Measurements from ENCODE around the gene HNRNPA2B1.
"Not testable (repeated sequence)": the region's sequence is repeated elsewhere in the genome, so short reads cannot be mapped to it uniquely, and the experiment has no call there.

The HNRNPA2B1 gene

GRCh38 chr7:26183545-26184280 is 16.8 kb downstream of the HNRNPA2B1 start:
- DNase-seq: no peak

DNA sequence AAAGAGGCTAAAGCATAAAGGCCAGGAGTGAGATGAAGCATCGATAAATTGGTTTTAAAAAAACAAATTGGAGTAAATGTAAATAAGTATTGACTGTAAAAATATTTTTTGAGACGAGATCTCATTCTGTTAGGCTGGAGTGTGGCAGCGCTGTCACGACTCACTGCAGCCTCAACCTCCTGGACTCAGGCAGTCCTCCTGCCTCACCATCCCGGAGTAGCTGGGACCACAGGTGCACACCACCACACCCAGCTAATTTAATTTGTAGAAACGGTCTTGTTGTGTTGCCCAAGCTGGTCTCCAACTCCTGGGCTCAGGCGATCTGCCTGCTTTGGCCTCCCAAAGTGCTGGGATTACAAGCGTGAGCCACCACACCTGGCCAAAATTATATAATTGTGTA is 17.8 kb downstream of the HNRNPA2B1 start:
- DNase-seq: no peak

DNA sequence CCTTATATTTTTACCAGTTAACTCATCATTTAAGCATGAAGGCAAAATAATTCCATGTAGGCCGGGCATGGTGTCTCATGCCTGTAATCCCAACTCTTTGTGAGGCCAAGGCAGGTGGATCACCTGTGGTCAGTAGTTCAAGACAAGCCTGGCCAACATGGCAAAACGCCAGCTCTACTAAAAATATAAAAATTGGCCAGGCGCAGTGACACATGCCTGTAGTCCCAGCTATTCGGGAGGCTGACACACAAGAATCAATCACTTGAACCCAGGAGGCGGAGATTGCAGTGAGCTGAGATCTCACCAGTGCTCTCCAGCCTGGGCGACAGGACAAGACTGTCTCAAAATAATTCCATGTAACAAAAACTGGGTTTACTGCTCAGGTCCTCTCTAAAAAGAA is 18.3 kb downstream of the HNRNPA2B1 start:
- no peak for DNase-seq

DNA sequence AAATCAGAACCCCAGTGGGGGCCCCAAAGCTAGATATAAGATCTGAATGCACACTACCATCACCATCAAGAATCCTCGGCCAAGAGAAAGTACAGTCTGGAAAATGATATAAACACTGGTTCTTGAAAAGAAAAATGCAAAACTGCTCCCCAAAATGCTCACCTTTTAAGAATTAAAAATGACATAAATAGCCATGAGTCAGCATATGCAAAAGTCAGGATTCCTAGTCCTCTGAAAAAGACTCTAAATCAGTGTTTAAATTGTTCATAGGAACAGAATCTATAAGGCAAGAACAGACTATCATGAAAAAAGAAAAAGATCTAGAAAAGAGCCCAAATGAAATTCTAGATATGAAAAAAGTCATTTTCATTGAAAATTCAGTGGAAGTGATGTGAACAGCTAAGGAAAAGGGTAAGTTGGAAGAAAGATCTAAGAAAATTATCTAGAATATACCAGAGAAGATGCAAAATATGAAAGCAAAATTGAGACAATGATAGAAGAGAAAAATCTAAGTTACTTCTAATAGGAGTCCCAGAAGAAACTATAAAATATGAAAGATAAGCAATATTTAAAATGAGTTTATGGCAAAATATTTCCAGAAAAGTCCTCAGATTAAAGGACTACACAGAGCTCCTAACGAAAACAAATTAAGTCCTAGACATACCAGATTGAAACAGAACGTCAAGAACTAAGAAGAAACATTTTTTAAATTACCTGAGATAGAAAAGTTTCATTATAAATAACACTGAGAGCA is 18.9 kb downstream of the HNRNPA2B1 start:
- no peak for DNase-seq

DNA sequence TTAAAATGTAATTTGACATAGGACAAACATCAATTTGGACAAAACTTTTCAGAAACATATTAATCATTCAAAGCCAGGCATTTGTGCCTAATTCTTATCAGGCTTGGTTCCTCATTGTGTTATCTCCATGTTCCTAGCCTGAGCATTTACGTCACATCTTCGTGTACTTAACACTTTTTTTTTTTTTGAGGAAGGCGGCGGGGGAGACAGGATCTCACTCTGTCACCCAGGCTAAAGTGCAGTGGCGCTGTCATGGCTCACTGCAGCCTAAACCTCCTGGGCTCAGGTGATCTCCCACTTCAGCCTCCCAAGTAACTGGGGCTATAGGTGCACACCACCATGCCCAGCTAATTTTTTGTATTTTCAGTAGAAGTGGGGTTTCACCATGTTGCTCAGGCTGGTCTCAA is 19.8 kb downstream of the HNRNPA2B1 start:
- DNase-seq: no peak

DNA sequence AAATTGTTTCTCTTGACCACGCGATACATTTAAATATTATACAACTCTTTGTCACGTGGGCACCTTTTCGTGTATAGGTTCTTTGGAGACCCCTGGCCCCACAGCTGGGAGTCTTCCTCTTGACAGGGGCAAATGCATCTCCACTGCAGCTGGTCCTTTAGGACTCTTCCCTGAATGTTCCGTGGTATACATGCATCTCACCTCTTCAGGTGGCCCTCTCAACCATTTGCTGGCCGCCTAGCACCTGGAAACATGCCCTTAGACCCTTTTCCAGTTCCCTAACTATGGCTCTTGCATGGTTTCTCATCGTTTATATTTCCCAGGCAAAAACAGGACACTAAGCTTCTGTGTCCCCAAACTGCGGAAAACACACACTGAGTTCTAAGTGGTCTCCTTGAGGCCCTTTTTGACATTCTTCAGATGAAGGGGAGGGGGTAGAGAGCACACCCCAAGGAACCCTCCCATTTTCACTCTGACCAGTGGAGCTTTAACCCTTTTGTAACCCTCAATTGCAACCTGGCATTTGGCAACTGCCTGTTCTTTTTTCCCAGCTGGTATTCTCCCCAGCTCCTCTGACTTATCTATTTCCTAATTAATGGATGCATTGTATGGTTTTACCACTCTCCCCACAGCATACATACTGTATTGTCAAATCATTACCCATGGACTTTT is 20.6 kb downstream of the HNRNPA2B1 start:
- DNase-seq: no peak

GRCh38 chr7:26179422-26179821 is 21.1 kb downstream of the HNRNPA2B1 start:
- no peak for DNase-seq

DNA sequence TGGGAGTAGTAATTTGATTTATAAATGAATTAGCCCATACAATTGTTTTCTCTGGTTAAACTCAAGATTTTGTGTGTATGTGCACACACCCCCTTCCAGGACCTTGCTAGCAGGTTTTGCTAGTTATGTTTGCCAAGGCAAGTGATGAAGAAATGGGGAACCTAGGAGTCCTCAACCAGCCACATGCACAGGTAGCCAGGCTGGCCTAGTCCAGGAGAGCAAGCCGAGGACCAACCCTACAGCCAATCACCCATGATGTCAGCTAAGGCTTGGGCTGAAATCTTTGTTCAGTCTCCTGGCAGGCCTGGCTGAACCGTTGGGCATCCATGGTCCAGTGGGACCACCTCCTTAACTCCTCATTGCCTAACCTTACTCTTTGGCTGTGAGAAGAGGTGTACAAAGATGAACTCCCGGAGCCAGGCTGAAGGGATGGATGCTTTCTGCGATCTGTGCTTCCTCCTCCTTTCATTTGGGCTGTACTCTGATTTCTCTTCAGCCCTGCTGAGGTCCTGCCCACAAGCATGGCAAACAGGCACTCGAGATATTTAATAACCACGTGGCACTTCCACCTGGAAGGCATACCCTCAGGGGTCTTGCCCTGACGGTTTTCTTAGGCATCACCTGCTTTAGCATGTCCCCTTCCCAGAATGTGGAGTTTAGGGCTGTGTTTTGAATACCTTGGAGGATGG is 22.1 kb downstream of the HNRNPA2B1 start:
- no peak for DNase-seq

- not testable (repeated sequence) for DNase-seq
These were observed 23.3 kb downstream of the HNRNPA2B1 start for GRCh38 chr7:26177269-26177668.

GRCh38 chr7:26176696-26177095 is 23.9 kb downstream of the HNRNPA2B1 start:
- DNase-seq: not testable (repeated sequence)

- DNase-seq: not testable (repeated sequence)
These were observed 24.6 kb downstream of the HNRNPA2B1 start for GRCh38 chr7:26175903-26176302.

DNA sequence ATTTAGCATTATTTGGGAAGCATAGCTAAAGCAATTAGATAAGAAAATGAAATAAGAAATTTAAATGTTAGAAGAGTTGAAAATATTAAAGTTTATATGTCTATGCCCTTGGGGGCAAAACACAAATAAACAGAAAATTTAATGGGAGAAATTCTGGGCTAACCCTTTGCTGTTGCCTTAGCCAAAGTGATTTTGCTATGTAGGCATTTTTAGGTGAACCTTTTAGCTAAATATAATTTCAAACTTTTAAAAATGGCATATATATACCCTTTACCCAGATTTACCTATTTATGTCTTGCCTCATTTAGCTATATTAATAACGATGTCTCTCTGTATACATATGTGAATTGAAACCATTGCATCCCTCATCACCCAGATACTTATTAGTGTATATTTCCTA is 28.5 kb downstream of the HNRNPA2B1 start:
- DNase-seq: no peak

- DNase-seq: no peak
These were observed 28.9 kb downstream of the HNRNPA2B1 start for GRCh38 chr7:26171601-26172000.

GRCh38 chr7:26170663-26171062 is 29.9 kb downstream of the HNRNPA2B1 start:
- DNase-seq: no peak

DNA sequence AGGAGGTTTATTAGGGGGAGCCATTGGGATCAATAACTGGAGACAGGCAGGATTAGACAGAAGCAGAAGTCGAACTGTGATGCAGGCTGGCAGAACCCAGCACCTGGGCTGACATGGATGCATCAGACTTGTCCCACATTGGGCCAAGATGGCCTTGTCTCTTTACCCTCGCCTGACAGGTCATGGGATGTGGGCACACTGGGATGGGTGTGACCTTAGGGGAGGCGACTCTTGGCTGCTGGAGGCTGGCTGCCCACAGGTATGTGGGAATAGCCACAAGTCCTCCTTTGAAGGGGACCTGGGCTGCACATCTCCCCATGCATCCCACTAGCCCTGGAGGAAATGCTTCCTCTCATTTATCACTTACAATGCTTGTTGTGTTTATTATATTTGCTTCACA is 31.3 kb downstream of the HNRNPA2B1 start:
- no peak for DNase-seq

DNA sequence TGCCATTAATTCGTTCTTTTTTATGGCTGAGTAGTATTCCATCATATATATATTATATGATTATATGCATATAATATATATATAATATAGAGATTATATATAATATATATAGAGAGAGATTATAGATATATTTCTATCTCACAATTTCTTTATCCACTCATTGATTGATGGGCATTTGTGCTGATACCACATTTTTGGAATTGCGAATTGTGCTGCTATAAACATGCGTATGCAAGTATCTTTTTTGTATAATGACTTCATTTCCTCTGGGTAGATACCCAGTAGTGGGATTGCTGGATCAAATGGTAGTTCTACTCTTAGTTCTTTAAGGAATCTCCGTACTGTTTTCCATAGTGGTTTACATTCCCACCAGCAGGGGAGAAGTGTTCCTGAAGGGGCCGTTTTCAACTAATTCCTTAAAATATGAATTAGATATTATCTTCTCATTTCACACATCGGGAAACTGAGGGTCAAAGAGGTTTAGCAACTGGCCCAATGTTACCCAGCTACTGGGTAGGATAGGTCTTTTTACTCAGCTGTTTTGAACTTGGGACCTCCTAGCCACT is 32.0 kb downstream of the HNRNPA2B1 start:
- no peak for DNase-seq

GRCh38 chr7:26167303-26167934 is 33.1 kb downstream of the HNRNPA2B1 start:
- DNase-seq: peak; percentile 48

DNA sequence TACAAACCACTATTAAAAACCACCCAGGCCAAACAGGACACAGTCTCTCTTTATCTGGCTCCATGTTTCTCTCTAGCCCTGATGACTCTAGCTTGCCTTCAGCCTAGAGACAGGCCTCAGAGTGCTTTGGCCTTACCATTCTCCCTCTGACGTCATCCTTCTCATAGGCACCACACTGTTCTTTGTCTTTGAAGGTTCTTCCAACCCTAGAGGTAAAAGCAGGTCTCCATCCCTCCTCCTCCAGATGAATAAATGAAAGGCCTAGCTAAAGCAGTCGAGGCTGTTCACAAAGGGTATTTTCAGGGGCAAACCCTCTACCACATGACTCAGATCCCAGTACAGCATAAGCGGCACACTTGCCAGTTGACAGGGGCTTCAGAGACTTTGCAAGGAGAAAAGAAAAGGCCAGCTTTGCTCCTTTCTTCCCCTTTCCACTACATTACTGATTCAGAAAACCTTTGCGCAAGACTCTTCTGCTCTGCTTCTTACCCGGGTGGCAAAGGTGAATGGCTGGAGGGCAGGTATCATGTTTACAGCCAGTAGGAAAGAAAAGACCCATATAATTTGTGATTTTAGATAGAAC is 33.8 kb downstream of the HNRNPA2B1 start:
- DNase-seq: peak; percentile 57

DNA sequence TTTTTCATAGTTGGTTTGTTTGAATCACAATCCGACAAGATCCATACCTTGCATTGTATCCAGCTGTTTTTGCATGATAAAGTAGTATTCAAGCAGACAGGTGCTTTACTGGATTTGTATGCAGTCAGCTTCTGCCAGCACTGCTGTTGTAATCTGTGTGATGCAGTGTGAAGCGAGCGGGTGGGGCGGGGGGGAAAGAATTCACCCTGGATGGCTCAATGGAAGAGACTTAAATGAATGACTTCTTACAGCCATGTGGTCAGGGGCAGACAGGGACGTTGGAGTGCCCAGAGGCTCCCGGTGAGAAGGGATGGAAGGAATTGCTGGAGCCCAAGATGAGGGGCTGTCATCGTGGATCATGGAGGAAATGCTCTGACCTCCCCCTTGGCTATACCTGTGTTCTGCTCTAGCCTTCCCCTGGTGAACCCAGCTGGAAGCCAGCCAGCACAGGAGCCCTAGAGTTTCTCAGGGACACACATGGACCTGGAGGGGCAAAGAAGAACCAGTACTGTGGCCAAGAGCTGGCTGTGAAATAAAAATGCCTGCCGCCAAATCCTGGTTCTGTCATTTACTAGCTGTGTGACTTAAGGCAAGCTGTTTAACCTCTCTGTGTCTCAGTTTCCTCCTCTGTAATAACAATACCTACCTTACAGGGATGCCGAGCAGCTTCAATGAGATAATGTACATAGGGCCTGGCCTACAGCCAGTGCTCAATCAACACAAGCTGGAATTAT is 34.4 kb downstream of the HNRNPA2B1 start:
- no peak for DNase-seq

GRCh38 chr7:26163804-26164203 is 36.7 kb downstream of the HNRNPA2B1 start:
- DNase-seq: not testable (repeated sequence)

DNA sequence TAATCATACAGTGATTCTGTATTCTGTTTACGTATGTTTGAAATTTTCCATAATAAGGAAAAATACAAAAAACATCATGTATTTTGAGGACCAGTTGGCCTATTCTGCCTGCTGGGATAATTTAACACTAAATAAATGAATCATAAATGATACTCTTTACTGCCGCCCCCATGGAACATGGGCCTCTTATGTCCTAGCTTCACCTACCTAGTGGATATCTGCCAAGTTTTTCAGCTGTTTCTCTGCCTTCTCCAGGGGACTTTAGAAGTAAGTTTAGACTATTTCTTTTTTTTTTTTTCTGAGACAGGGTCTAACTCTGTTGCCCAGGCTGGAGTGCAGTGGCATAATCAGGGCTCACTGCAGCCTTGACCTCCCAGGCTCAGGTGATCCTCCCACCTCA is 38.1 kb downstream of the HNRNPA2B1 start:
- DNase-seq: no peak
